HepG2 (cell line): ENCODE results near the gene RRAGA. TPM values are rescaled to one million over a fixed set of nuclear protein-coding genes. Genes with fewer than 3 reads are reported as not detected.

ENCODE experiments used
- ARNT2 ChIP-seq: sonication (generic); formaldehyde crosslinking; IDR thresholded peaks from 2 replicates; pipeline ENCODE4 v1.8.0; 2022; ENCODE audit warnings: mild to moderate bottlenecking, low read depth, missing genetic modification reagents, moderate library complexity
- CREM ChIP-seq, 2 experiments: sonication (generic) in 1 of 2; formaldehyde crosslinking in 1 of 2; IDR thresholded peaks; 2 replicates each; pipeline versions ENCODE4 v1.4.0 to v1.6.1; 2016 to 2020; ENCODE audit warnings: antibody characterized with exemption in 1 of 2, mild to moderate bottlenecking in 1 of 2, missing genetic modification reagents in 1 of 2
- HINFP ChIP-seq: sonication (generic); formaldehyde crosslinking; IDR thresholded peaks from 2 replicates; pipeline ENCODE4 v1.4.0; 2020; ENCODE audit warnings: low read depth, mild to moderate bottlenecking, missing genetic modification reagents
- NR2F2 ChIP-seq: IDR thresholded peaks from 2 replicates; pipeline ENCODE4 v1.6.1; 2012; ENCODE audit warnings: low read depth, inconsistent platforms, borderline replicate concordance
- PCBP2 ChIP-seq: fragments of 200-400 bp; formaldehyde crosslinking; optimal IDR thresholded peaks from 2 replicates; pipeline ENCODE3; 2018; ENCODE audit warnings: low read length, low read depth; ENCODE audit not compliant: poor library complexity, severe bottlenecking
- PRMT3 ChIP-seq: sonication (generic); formaldehyde crosslinking; IDR thresholded peaks from 2 replicates; pipeline ENCODE4 v1.8.1; 2022; ENCODE audit warnings: low read depth, mild to moderate bottlenecking, moderate library complexity, missing genetic modification reagents, borderline replicate concordance
- RARA ChIP-seq: IDR thresholded peaks from 2 replicates; pipeline ENCODE4 v1.6.1; 2016; ENCODE audit warnings: missing genetic modification reagents, missing compliant biosample characterization
- SMAD1 ChIP-seq: sonication (generic); formaldehyde crosslinking; IDR thresholded peaks from 2 replicates; pipeline ENCODE4 v1.4.0; 2020; ENCODE audit warnings: missing genetic modification reagents, low read depth, mild to moderate bottlenecking, borderline replicate concordance
- SP140L ChIP-seq: sonication (generic); formaldehyde crosslinking; IDR thresholded peaks from 2 replicates; pipeline ENCODE4 v1.4.0; 2020; ENCODE audit warnings: missing genetic modification reagents, borderline replicate concordance
- SP5 ChIP-seq: IDR thresholded peaks from 2 replicates; pipeline ENCODE4 v1.6.1; 2016; ENCODE audit warnings: low read depth, borderline replicate concordance
- ZNF572 ChIP-seq: sonication (generic); formaldehyde crosslinking; IDR thresholded peaks from 2 replicates; pipeline ENCODE4 v1.5.1; 2020; ENCODE audit warnings: mild to moderate bottlenecking, missing genetic modification reagents
- polyA plus RNA-seq, 8 experiments: library from polyadenylated mRNA; depleted of rRNA in 3 of 8; stranded (reverse) in 7 of 8; unstranded in 1 of 8; fragments of >200 nt; fragmentation: Illumina TruSeq in 4 of 8; extraction: Trizol in 4 of 8; gene quantifications; 2 replicates each; pipeline versions ENCODE4 v1.2.1 to v1.2.3, GENCODE V29; 2011 to 2016; ENCODE audit warnings: low read depth in 4 of 8, missing spikeins in 1 of 8, mixed read lengths in 1 of 8; ENCODE audit not compliant: insufficient read depth in 1 of 8
- total RNA-seq, 5 experiments: library from RNA; depleted of rRNA; stranded (reverse); fragments of >200 nt; fragmentation: Illumina TruSeq; extraction: Trizol; gene quantifications; 2 replicates each; pipeline ENCODE4 v1.2.3, GENCODE V29; 2016; ENCODE audit warnings: low read depth in 1 of 5
- TF ChIP-seq, protein P1 (sequence below): IDR thresholded peaks from 2 replicates; pipeline ENCODE4 v1.4.0; 2020; ENCODE audit warnings: mild to moderate bottlenecking, missing genetic modification reagents
- TF ChIP-seq, protein P2 (sequence below): sonication (generic); formaldehyde crosslinking; IDR thresholded peaks from 2 replicates; pipeline ENCODE4 v1.4.0; 2020; ENCODE audit warnings: missing genetic modification reagents, mild to moderate bottlenecking, borderline replicate concordance

The RRAGA gene
- total and polyA plus RNA-seq, 2 of the 13 experiments (the other 11 are each of a cell fraction or from before 2014, with no cell fraction given) = 37.5 to 118 TPM

DNA sequence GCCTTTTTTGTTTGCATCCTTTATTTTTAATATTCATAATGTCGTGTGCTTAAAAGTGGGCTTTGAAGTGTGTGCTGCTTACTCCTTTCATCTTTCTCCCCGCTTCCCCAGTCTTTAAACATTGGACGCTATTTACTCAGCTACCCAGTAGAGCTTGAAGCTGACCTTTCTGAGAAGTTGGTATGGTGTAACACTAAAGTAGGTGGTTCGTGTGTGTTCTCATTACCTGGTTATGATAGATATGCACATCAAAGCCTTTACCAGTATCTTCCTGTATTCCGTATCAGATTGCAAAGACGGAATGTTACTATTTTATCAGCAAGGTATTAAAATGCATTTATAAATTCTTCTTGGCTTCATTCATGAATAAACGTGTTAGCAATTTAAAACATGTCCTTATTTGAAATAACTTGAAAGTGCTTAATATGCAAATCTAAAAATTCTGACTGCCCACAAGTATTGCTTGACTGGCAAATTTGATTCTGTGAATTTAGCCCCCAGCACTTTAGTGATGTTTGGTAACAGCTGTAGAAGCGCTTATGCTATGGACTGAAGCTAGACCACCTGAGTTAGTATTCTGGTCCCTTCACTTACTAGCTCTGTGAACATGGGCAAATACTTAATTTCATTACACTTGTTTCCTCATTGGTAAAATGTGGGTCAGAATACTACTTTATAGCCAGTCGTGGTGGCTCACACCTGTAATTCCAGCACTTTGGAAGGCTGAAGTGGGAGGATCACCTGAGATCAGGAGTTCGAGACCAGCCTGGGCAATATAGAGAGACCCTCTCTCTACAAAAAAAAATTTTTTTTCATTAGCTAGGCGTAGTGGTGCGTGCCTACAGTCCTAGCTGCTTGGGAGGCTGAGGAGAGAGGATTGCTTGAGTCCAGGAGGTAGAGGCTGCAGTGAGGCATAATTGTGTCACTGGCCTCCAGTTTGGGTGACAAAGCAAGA lies 1.7 kb downstream of the RRAGA start (continued):
- TF ChIP-seq, protein P1, sequence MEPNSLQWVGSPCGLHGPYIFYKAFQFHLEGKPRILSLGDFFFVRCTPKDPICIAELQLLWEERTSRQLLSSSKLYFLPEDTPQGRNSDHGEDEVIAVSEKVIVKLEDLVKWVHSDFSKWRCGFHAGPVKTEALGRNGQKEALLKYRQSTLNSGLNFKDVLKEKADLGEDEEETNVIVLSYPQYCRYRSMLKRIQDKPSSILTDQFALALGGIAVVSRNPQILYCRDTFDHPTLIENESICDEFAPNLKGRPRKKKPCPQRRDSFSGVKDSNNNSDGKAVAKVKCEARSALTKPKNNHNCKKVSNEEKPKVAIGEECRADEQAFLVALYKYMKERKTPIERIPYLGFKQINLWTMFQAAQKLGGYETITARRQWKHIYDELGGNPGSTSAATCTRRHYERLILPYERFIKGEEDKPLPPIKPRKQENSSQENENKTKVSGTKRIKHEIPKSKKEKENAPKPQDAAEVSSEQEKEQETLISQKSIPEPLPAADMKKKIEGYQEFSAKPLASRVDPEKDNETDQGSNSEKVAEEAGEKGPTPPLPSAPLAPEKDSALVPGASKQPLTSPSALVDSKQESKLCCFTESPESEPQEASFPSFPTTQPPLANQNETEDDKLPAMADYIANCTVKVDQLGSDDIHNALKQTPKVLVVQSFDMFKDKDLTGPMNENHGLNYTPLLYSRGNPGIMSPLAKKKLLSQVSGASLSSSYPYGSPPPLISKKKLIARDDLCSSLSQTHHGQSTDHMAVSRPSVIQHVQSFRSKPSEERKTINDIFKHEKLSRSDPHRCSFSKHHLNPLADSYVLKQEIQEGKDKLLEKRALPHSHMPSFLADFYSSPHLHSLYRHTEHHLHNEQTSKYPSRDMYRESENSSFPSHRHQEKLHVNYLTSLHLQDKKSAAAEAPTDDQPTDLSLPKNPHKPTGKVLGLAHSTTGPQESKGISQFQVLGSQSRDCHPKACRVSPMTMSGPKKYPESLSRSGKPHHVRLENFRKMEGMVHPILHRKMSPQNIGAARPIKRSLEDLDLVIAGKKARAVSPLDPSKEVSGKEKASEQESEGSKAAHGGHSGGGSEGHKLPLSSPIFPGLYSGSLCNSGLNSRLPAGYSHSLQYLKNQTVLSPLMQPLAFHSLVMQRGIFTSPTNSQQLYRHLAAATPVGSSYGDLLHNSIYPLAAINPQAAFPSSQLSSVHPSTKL (CRISPR knock-in tag) = peak; percentile 55
- TF ChIP-seq PCBP2 (no peak), CREM (IDR thresholded peaks at IDR 0.05) (peak; percentile 39; the same call in 1 of the 2 replicates), CREM (CRISPR knock-in tag; IDR thresholded peaks at IDR 0.05) (no peak), NR2F2 (peak; percentile 40; the same call in 1 of the 2 replicates), RARA (peak; percentile 61), ARNT2 (CRISPR knock-in tag) (no peak), HINFP (CRISPR knock-in tag) (no peak), SP140L (CRISPR knock-in tag) (0 out of 2 replicates have a peak, but pooled peaks have one; percentile 4), PRMT3 (CRISPR knock-in tag) (no peak), SP5 (CRISPR knock-in tag) (peak; percentile 28; the same call in 1 of the 2 replicates), ZNF572 (CRISPR knock-in tag) (no peak), SMAD1 (CRISPR knock-in tag) (no peak)
- TF ChIP-seq, protein P2, sequence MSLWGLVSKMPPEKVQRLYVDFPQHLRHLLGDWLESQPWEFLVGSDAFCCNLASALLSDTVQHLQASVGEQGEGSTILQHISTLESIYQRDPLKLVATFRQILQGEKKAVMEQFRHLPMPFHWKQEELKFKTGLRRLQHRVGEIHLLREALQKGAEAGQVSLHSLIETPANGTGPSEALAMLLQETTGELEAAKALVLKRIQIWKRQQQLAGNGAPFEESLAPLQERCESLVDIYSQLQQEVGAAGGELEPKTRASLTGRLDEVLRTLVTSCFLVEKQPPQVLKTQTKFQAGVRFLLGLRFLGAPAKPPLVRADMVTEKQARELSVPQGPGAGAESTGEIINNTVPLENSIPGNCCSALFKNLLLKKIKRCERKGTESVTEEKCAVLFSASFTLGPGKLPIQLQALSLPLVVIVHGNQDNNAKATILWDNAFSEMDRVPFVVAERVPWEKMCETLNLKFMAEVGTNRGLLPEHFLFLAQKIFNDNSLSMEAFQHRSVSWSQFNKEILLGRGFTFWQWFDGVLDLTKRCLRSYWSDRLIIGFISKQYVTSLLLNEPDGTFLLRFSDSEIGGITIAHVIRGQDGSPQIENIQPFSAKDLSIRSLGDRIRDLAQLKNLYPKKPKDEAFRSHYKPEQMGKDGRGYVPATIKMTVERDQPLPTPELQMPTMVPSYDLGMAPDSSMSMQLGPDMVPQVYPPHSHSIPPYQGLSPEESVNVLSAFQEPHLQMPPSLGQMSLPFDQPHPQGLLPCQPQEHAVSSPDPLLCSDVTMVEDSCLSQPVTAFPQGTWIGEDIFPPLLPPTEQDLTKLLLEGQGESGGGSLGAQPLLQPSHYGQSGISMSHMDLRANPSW (CRISPR knock-in tag) = 0 out of 2 replicates have a peak, but pooled peaks have one; percentile 36
